ENCODE results near the gene ODAD4. TPM values are rescaled to one million over a fixed set of nuclear protein-coding genes. Genes with fewer than 3 reads are reported as not detected.

The ODAD4 gene
- total and polyA plus RNA-seq, 3 donors from 2014 or later = 22.3 to 53.7 (median 26.0) TPM

- Histone ChIP-seq H3K4me3 (no peak overlapping the region), H3K36me3 (ENCODE audit: low read depth, missing control alignments) (no peaks in the 10 kb centered on the region), H3K9me3 (no peaks in the 10 kb centered on the region), H3K27me3 (no peaks in the 10 kb centered on the region), H3K4me1 (peaks cover 8% of the 10 kb centered on the region), H3K27ac (no peak overlapping the region)
- TF ChIP-seq CTCF (IDR thresholded peaks at IDR 0.05) (no peak), POLR2A (IDR thresholded peaks at IDR 0.05) (no peak)
- DNase-seq = no peak
- intact Hi-C loops (cut with DNase I; ENCODE audit: low total_unique reads) = no loop called here
- 96% methylated on average over 7 of the region's 7 CpGs for WGBS, 2 donors
Observed at GRCh38 chr17:41891135-41892020, 39.0 kb upstream of the ODAD4 start.

- no peak overlapping the region for H3K27ac ChIP-seq
- no peaks in the 10 kb centered on the region for H3K36me3 ChIP-seq (ENCODE audit: low read depth, missing control alignments)
- H3K9me3 ChIP-seq = no peaks in the 10 kb centered on the region
- H3K4me3 ChIP-seq = no peak overlapping the region
- no peak for DNase-seq
- H3K4me1 ChIP-seq = peaks cover 8% of the 10 kb centered on the region
- 97 to 100% methylated on average over 4 of the region's 4 CpGs for WGBS, 2 donors
- TF ChIP-seq CTCF (IDR thresholded peaks at IDR 0.05) (no peak), POLR2A (IDR thresholded peaks at IDR 0.05) (no peak)
- intact Hi-C loops (cut with DNase I; ENCODE audit: low total_unique reads) = no loop called here
- H3K27me3 ChIP-seq = no peaks in the 10 kb centered on the region
Observed at GRCh38 chr17:41892021-41892376, 38.4 kb upstream of the ODAD4 start.

- Histone ChIP-seq H3K36me3 (ENCODE audit: low read depth, missing control alignments) (peaks cover 4% of the 10 kb centered on the region), H3K27me3 (no peaks in the 10 kb centered on the region), H3K9me3 (no peaks in the 10 kb centered on the region), H3K4me1 (peaks cover 8% of the 10 kb centered on the region), H3K27ac (no peak overlapping the region), H3K4me3 (no peak overlapping the region)
- TF ChIP-seq CTCF (IDR thresholded peaks at IDR 0.05) (no peak), POLR2A (IDR thresholded peaks at IDR 0.05) (no peak)
- intact Hi-C loops (cut with DNase I; ENCODE audit: low total_unique reads) = no loop called here
- WGBS, 2 donors = 89 to 94% methylated on average over 3 of the region's 3 CpGs
- DNase-seq = no peak
Observed at GRCh38 chr17:41893384-41893783, 37.0 kb upstream of the ODAD4 start.

GRCh38 chr17:41894791-41895331, 35.6 kb upstream of the ODAD4 start:
- TF ChIP-seq POLR2A (IDR thresholded peaks at IDR 0.05) = no peak
- no peak for TF ChIP-seq CTCF (IDR thresholded peaks at IDR 0.05)
- peaks cover 4% of the 10 kb centered on the region for H3K36me3 ChIP-seq (ENCODE audit: low read depth, missing control alignments)
- H3K4me3 ChIP-seq = no peak overlapping the region
- intact Hi-C loops (cut with DNase I; ENCODE audit: low total_unique reads) = no loop called here
- H3K27ac ChIP-seq = peak overlapping the region in 1 of 2 donors; percentile 44
- H3K9me3 ChIP-seq = no peaks in the 10 kb centered on the region
- H3K4me1 ChIP-seq = peaks cover 8% of the 10 kb centered on the region
- no peak for DNase-seq
- no peaks in the 10 kb centered on the region for H3K27me3 ChIP-seq
- WGBS, 2 donors = 73% methylated on average over 6 to 7 of the region's 7 CpGs
